GM10266 (cell line): Measurements from ENCODE around the gene PLA2G2F.
A peak's percentile ranks its signal among the peaks of the same experiment; 100 is the strongest.

Source experiments
- DNase-seq: peaks from one replicate; pipeline ENCODE4 v3.0.0; 2012; ENCODE audit errors: extremely low spot score
- CTCF ChIP-seq: IDR thresholded peaks from 2 replicates; pipeline ENCODE4 v1.5.1; 2012; ENCODE audit warnings: mild to moderate bottlenecking, low read depth; ENCODE audit not compliant: control insufficient read depth, insufficient read depth; ENCODE audit errors: missing control alignments

PLA2G2F gene

GRCh38 chr1:20182415-20182814 is 43.3 kb downstream of the PLA2G2F start:
- no peak for TF ChIP-seq CTCF
- no peak for DNase-seq

DNA sequence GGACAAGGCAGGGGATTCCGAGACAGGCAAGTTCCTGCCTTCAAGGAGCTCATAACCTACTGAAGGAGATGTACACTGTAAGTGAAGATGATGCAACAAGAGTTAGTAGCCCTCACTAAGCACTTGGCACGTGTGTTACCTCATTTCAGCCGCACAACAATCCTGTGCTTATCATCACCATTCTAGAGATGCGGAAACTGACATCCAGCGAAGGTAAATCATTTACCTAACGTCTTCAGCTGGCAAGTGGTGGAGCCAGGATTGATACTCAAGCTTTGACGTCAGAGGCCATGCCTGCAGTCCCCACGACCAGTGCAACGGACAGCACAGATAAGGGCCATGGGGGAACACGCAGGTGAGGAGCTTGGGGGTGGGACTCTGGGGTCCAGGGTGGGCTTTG is 43.9 kb downstream of the PLA2G2F start:
- no peak for DNase-seq
- no peak for TF ChIP-seq CTCF

GRCh38 chr1:20183616-20184271 is 44.6 kb downstream of the PLA2G2F start:
- TF ChIP-seq CTCF, result no peak
- no peak for DNase-seq

DNA sequence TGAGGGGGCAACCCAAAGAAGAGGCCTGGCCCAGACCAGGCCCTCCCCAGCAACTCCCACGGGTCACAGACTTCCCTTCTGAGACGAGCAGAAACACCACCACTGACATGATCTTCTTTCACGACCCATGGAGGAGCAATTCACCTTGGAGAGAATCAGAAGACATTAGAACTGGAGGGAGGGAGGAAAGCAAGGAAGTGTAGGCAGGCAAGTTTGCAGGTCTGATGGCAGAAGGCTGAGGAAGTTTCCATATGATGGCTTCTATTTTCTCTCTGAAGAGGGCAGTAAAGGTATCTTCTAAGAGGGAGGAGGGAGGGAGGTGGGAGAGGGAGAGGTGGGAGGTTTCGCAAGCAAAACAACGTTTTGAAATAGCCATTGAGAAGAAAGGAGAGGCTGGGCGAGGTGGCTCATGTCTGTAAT is 45.4 kb downstream of the PLA2G2F start:
- DNase-seq, result no peak
- TF ChIP-seq CTCF, result no peak

- DNase-seq, result peak; percentile 54
These were observed 46.1 kb downstream of the PLA2G2F start for GRCh38 chr1:20184997-20185833.

GRCh38 chr1:20185834-20186782 is 47.0 kb downstream of the PLA2G2F start, which contains the start of the genes PLA2G2C and UBXN10:
PLA2G2C (minus strand) TSS chr1:20186518; CDS start chr1:20177363, 9,155 bp downstream.
UBXN10 (plus strand) TSS chr1:20186096; CDS start chr1:20190562, 4,466 bp downstream.
- peak; percentile 54 for DNase-seq
- no peak for TF ChIP-seq CTCF

More at GRCh38 chr1:20184997-20185833, 46.1 kb downstream of the PLA2G2F start:
- no peak for TF ChIP-seq CTCF
